Stimulated activated CD4-positive, alpha-beta T cell treated with anti-CD3 and anti-CD28 coated beads, Interleukin-1b, Interleukin-23, amount 100 ng/mL, for 4 hours (primary cell): ENCODE results near the gene GLIS1.

Source experiments
- DNase-seq, 2 donors: peaks; one replicate each; pipeline ENCODE4 v3.0.0-alpha.2; 2020; ENCODE audit warnings: low read depth in 2 of 2

Gene GLIS1

DNA sequence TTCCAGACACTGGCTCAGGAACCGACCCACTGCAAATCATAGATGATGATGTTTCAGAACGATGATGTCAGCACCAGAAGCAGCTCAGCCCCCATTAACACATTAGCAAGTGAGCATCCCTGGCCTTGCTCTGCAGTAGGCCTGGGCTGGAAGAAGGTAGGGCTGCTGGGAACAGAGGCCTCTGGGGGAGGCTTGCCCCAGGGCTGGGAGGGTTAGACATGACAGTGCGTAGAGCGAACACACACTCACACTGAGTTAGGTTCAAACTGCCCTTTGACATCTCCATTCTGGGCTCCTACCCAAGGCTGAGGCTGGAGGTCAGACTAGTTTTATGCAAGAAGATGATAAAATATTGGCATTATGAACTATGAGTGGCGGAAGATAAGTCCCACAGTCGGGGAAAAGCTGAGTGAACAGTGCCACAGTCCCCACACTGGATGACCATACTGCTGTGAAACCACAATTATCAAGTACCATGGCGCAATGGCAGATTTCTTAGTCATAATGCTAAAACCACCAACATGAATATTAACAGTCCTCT is 188.7 kb downstream of the GLIS1 start:
- no peak for DNase-seq

DNA sequence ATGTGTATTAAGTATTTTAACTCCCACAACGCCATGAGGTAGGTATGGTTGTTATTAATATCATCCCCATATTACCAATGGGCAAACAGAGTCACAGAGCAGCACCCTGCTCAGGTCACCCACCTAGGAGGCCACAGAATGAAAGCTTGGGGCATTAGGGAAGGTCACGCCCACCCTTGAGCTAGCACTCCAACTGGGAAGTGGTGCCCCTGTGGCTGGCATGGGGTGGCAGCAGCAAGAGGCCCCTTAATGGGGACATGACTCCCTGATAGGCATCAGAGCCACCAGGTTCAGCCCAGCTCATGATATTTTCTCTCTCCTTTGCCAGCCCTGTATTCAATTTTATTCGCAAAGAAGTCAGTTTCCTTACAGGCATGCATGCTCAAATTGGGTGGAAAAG is 189.2 kb downstream of the GLIS1 start:
- no peak for DNase-seq

DNA sequence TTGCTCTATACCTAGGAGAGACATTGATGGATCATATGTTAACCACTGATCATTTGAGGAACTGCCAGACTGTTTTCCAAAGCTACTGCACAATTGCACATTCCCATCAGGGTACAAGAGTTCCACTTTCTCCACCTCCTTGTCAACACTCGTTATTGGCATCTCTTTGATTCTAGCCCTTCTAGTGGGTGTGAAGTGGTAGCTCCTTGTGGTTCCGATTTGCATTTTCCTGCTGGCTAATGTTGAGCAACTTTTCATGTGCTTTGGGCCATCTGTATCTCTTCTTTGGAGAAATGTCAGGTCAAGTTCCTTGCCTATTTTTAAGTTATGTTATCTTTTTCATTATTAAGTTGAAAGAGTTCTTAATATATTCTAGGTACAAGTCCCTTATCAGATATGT is 189.7 kb downstream of the GLIS1 start:
- DNase-seq, result no peak

DNA sequence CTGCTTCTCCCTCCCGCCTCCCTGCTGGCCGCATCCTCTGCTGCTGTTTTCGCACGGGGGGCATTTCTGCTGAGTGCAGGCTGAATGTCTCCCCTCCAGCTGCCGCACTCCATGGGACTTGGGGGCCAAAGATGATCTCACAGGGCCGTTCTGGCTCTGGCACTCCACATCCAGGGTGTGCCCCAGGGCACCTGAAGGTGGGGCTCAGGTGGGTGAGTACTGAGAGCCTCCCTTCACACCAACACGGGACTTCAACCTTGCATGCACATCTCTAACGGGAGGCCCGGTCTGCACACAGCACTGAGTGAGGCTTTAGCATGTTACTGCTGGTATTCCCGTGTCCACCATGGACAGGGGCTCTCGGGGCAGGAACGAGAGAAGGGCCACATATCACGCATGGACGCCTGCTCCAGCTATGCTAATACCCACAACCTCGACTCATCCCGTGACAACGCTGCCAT is 190.9 kb downstream of the GLIS1 start:
- DNase-seq, result no peak

DNA sequence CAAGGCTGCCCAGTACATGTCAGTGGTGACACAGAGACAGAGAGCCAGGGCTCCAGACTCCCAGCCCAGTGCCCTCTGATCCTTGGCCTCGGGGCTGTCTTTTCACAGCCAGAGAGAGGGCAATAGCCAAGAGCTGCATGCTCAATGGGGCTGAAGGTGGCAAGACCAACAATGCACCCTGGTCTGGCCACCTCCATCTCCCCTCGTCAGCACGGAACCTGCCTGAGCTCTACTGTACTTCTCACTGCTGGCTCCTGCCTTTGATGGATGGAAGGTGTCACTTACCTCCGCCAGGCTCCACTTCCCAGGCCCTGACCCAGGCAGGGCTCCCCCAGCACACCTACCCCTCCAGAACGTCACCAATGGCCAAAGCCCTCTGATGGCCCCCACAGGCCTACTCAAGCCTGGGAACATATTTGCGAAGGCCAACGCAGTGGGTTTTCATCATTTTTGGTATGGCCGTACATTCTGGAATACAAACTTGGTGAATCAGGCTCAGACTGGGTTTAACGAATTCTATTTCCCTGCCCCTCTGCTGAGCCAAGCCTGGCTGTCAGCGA is 191.7 kb downstream of the GLIS1 start:
- no peak for DNase-seq

DNA sequence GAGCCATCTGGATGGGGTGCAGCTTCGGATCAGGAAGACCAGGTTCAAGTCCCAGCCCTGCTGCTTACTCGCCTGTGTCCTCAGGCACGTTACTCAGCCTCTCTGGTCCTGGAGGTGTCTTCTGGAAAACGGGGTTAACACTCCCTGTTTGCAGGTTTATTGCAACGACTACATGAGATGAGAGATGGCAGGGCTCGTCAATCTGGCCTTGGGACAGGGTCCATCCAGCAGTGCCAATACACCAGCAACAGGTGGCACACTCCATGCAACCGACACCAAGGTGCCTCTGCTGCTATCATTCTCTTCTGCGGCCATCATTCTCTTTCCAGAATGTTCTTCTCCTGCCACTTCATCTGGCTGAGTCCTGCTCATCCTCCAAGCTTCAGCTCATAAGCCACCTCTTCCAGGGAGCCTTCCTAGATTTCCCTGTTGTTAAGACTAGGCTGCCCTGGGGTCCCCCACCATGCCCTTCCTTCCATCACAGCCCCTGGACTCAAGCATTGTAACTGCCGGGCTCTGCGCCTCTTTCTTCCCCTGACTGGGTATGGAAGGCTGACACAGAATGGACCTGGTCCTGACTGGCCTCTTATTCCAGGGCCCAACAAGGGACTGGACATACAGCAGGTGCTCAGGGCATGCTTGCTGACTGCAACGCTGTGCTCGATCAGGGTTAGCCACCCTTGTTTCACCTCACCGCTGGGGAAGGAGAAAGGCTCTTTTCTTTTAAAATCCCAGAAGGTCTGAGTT is 192.4 kb downstream of the GLIS1 start:
- no peak for DNase-seq

DNA sequence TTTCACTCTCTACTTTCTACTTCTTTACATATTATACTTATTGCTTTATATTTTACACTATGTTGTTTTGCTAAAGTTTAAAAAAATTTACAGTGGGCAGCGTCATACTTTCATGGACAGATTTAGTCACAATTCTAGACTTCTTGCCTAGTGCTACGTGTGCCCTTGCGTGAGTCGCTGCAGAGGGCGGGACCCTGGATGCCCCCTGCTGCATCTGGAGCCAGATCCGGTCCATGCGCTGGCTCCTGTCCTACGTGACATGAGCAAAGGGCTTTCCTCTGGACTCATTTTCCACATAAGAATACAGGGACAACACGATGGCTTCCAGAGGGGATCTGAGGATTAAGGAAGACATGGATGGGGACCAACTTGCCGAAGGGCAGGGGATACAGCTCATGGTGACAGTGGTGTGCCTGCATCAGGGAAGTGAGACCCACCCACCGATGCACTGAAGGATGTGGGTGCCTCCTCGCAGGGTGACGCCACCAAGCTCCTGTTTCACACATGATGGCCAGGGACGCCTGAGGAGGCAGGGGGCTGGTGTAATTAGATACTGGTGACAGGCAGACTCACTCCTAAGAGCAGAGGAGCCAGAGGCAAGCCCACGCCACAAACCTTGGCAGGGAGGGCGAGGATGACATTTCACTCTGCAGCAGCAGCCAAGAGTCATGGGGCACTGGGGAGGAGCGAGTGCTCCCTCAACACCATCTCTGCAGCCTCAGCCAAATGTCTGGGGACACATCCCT is 193.1 kb downstream of the GLIS1 start:
- DNase-seq, result no peak

DNA sequence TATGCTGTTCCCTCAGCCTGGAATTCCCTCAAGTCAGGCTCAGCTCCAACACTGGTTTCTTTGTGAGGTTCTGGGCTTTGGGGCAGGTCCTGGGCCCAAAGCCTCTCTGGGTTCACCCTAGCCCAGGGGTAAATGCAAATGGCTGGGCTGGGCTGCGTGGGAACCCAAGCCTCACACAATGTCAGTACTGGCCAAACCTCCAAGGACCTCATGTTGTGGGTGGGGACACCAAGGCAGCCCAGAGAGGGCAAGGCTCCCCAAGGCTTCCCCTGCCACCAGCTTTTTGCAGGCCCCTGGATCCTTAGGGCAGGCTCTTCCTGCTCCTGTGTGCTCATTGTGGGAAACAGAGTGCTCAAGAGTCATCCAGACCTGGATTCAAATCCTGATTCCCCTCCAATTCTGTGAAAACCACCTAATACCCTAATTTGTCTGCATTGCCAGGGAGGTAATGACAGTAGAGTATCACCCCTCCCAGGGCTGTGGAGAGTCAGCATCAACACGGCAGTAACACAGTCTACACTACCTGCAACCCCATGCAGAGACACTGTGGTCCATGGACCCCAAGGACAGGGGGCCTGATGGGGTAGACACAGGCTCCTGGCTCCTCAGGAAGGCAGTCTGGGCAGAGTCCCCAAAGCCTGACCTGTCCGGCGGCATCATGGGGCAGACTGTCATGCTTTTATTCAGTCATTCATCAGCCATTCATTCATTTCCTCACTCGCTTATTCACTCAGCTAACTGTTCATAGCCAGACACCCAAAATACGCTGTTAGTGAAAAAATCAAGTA is 194.0 kb downstream of the GLIS1 start:
- no peak for DNase-seq

DNA sequence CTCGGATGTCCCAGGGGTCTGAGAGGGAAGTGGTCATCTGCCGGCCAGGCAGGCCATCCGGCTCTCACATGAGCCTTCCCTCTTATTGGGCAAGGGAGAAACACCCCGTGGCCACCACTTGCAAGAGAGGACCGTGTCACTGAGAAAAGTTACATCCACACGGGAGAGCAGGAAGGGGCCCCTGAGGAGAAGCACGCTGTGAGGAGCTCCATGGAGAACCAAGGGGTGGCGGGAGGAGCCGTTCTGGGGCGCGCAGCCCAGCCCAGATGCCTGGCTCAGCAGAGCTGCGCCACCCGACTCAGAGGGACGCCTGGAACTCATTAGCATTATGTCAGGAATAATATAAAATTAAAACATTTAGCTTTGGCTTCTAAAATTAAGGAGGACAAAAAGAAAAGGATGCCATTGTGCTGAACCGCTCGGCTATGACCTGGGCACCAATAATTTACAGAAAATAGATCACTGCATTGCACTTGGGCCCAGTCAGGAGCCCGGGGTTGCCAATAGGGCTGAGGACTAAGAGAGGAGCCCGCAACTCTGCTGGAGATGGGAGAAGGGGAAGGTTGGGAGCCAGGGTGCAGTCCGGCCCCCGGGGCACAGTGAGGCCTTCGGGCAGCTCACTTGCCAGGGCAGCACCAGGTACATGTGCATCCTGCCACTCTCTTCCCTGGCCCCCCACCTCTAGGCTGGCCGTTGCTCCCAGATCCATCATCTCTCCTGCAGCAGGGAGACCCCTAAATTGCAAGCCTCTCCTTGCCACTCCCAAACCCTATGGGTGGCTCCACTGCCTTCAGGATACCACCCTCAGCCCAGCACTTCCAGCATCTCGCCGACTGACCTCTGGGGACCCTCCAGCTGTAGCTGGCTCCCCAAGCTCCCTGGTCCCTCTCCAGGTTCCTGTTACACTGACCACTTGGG is 194.9 kb downstream of the GLIS1 start:
- DNase-seq, result no peak

DNA sequence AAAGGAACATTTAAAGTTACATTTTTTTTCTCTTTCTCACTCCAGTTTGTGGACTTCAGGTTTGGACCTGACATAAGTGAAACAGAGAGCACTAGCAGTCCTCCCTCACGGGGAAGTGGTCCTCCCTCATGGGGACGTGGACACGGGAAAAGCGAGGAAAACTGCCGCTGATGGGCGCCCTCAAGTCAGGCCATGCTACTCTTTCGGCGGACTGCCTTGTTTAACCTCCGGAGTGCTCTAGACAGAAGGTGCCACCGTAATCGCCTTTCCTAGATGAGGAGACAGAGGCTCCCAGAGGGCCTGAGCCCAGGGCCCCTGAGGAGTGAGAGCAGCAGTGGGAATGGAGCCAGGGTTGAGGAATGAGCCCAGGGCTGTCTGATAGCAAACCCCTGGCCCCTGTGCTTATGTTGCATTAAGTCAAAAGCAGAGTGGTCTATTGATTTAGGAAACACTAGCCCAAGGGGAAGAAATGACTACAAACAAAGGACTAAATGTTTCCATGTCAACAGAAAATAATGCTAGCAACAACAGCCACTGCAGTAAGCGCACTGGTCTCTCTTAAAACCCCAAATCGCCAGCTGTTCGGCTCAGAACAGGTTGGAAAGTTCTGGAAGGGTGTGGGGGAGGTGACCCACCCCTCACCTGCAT is 195.7 kb downstream of the GLIS1 start:
- DNase-seq, result no peak

DNA sequence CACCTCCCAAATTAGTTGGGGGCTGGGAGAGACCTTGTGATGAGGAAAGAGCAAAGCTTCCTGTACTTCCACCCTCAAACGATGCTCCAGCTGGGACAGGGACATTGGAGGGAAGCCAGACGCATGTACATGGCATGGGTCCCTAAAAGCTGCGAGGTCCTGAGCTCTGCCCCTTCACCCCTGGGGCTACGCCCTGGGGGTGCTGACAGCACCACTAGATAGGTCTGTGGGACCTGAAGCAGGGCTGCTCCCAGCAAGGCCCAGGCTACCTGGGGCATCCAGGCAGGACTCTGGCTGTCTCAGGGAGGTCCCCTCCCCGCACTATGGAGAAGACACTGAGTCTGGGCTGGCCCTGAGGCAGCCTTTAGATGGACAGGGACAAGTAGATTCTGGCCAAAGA is 196.4 kb downstream of the GLIS1 start:
- no peak for DNase-seq

DNA sequence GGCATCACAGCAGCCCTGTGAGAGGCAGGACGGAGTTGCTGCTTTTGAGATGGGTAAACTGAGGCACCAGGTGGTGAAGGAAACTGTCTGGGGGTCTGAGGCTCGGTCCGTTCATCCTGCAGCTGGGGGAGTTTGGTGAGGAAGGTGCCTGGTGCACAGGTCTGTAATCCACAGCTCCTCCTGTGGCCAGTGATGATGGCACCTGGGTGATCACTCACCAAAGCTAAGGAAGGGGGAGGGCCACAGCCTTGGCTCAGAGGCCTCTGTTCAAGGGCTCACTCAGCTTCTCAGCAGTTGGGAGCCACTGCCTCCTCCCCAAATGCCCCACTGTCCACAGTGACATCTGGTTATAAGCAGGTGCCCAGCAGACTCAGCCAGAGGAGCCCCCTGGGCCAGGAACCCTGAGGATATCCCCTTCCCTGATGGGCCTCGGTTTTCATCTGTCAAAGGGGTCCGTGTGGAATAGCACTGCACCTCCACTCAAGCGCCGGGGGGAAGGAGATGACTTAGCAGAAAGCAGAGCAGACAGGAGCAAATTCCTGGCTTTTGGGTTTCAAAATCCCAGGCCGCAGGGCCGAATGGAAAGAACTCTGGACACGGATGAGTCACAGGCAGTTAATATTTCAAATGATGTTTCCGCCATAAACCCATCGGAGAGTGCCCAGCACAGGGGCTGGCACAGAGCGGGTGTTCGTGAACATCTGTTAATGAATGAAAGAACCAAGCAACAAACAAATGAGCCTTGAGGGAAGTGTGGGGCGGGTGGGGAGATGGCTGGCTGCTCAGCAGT is 197.0 kb downstream of the GLIS1 start:
- DNase-seq, result no peak

DNA sequence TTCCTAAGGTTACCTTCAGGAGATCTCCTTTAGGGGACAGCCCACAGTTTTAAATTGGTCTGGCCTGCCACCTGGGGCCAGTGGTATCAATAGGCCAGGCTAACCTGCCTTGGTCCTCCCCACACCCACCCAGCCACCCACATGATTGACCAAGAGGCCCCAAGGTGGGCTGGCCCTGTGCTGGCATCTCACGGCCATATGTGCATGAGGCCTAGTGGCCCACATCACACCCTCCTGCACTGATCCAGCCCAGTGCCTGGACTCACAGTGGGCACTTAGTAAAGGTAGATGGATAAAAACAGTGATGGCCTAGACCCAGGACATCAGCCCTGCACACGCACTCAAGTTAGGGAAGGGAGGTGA is 197.7 kb downstream of the GLIS1 start:
- DNase-seq, result no peak

DNA sequence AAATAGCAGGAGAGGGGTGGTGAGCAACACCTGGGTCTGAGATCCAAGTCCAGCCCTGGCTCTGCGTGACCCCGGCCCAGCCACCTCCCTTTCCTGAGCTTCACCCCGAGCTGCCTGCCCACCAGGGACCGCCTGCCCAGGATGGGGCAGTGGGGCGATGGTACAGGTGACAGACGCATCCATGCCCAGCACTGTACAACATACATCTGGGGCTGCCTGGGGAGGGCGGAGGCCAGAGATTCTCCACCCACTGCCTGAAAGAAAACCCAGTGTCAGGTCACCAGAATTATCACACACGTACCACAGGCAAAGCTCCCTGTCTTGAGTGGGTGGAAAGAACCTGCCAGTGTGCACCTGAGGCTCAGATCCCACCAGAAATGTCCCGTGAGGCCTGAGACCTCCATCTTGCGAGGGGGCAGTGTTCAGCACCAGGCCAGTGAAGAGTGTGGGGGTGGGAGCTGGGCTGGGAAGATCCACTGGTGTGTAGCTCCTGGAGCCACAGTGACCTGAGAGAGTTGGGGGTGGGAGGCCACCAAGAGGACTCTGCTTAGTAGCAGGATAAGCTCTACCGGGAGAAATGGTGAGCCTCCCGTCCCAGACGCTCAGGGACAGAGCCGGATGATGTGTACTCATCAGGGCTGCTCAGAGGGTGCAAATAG is 198.2 kb downstream of the GLIS1 start:
- no peak for DNase-seq

DNA sequence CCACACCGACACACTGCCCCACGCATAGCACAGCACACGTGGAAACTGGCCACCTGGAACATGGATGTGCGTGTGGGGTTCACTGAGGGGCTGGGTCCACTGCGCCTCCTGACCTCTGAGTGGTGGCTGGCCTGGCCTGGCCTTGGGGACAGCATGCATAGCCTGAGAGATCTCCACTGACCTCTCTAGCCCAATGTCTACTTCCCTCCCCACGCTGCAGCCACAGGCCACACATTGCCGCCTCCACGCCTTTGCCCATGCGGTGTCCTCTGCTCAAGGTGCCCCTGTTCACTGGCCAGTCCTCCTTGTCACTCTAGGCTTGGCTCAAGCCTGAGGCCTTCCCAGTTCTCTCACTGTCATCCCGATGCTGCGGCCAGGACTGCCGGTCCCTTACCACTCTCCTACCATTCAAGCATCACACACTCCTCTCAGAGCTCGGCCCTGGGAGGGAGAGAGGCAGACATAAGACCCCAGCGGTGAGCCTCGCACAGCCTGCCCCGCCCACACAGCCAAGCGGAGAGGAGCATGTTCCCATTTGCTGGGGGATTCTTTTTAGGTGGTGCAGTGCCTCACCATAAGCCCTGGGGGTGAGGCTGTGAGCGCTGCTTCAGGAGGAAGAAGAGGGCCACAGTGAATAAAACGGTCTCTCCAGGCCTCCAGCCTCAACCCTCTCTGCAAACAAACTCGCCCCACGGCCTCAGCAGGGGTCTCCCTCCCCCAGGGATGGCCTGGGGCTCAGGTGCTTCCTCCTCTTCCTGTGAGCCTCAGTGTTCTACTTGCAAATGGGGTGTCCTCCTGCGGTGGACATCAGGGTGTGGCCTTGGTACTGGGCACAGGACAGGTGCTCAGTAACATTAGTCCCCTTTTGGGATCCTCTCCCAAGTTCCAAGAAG is 199.0 kb downstream of the GLIS1 start:
- DNase-seq, result no peak

DNA sequence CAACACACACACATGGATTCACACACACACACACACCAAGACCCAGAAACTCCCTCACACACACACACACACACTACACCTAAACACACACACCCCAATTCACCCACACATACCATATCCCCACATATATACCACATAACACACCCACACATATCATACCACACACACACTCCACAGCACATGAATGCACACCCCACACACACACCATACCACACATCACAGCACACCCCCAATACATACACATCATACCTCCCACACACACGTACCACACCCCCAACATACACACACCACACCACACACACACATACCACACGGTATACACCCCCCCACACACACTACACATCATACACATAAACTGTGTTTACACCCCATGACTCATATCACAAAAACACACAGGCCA is 199.7 kb downstream of the GLIS1 start:
- DNase-seq, result no peak

DNA sequence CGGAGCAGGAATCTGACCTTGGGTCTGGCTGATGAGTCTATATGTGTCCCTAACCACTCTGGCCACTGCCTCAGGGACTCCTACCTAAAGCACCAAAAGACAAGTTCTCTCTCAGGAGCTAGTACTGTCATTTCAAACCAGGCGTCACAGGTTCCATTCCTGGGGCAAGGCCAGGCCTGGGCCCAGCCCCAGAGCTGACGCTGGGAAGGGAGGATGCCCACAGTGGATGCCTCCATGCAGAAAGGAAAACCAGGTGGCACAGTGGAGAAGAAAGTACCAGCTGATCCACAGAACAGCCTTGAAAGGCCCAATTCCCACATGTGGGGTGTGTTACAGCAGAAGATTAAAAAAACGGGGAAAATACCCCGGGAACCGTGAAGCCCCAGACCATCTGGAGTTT is 202.4 kb downstream of the GLIS1 start:
- no peak for DNase-seq

DNA sequence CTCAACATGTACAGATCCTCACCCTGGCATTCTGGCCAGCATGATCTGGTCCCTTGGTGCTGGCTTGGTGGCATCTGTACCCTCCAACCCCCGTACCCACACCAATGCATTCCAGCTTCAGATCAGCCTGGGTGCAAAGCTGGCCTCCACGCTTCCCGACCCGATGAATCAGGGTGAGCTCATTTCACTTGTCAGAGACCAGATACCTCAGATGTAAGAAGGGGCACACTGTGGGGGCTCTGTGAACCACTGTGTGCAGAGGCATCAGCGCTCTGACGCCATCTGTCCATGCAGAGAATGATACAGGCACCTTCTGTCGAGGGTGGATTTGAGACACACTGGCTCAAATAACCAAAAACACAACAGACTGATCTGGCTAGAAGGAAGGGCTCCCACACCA is 203.1 kb downstream of the GLIS1 start:
- no peak for DNase-seq
